ENCODE data around the gene NHEJ1.

Gene NHEJ1

GRCh38 chr2:219183151-219183772, 22.6 kb upstream of the NHEJ1 start:
- H3K9me3 ChIP-seq = no peaks in the 10 kb centered on the region
- TF ChIP-seq CTCF (IDR thresholded peaks at IDR 0.05; ENCODE audit: low read depth, low read length) = no peak
- no peaks in the 10 kb centered on the region for H3K4me1 ChIP-seq
- no peak for DNase-seq
- H3K36me3 ChIP-seq = peaks cover 21% of the 10 kb centered on the region
- H3K27me3 ChIP-seq = no peaks in the 10 kb centered on the region
- no peak overlapping the region for H3K4me3 ChIP-seq (ENCODE audit: low read depth, low read length)

- DNase-seq = no peak
- peaks cover 21% of the 10 kb centered on the region for H3K36me3 ChIP-seq
- H3K4me3 ChIP-seq (ENCODE audit: low read depth, low read length) = no peak overlapping the region
- no peak for TF ChIP-seq CTCF (IDR thresholded peaks at IDR 0.05; ENCODE audit: low read depth, low read length)
- no peaks in the 10 kb centered on the region for H3K4me1 ChIP-seq
- no peaks in the 10 kb centered on the region for H3K9me3 ChIP-seq
- H3K27me3 ChIP-seq = no peaks in the 10 kb centered on the region
These were observed 21.9 kb upstream of the NHEJ1 start for GRCh38 chr2:219182331-219183150.

- Histone ChIP-seq H3K4me3 (ENCODE audit: low read depth, low read length) (no peak overlapping the region), H3K9me3 (no peaks in the 10 kb centered on the region), H3K27me3 (no peaks in the 10 kb centered on the region), H3K4me1 (no peaks in the 10 kb centered on the region), H3K36me3 (peaks cover 21% of the 10 kb centered on the region)
- no peak for DNase-seq
- no peak for TF ChIP-seq CTCF (IDR thresholded peaks at IDR 0.05; ENCODE audit: low read depth, low read length)
These were observed 20.9 kb upstream of the NHEJ1 start for GRCh38 chr2:219181531-219181930.

- peaks cover 21% of the 10 kb centered on the region for H3K36me3 ChIP-seq
- no peak overlapping the region for H3K4me3 ChIP-seq (ENCODE audit: low read depth, low read length)
- no peak for DNase-seq
- no peaks in the 10 kb centered on the region for H3K4me1 ChIP-seq
- no peak for TF ChIP-seq CTCF (IDR thresholded peaks at IDR 0.05; ENCODE audit: low read depth, low read length)
- no peaks in the 10 kb centered on the region for H3K9me3 ChIP-seq
- no peaks in the 10 kb centered on the region for H3K27me3 ChIP-seq
These were observed 20.3 kb upstream of the NHEJ1 start for GRCh38 chr2:219180961-219181360.

DNA sequence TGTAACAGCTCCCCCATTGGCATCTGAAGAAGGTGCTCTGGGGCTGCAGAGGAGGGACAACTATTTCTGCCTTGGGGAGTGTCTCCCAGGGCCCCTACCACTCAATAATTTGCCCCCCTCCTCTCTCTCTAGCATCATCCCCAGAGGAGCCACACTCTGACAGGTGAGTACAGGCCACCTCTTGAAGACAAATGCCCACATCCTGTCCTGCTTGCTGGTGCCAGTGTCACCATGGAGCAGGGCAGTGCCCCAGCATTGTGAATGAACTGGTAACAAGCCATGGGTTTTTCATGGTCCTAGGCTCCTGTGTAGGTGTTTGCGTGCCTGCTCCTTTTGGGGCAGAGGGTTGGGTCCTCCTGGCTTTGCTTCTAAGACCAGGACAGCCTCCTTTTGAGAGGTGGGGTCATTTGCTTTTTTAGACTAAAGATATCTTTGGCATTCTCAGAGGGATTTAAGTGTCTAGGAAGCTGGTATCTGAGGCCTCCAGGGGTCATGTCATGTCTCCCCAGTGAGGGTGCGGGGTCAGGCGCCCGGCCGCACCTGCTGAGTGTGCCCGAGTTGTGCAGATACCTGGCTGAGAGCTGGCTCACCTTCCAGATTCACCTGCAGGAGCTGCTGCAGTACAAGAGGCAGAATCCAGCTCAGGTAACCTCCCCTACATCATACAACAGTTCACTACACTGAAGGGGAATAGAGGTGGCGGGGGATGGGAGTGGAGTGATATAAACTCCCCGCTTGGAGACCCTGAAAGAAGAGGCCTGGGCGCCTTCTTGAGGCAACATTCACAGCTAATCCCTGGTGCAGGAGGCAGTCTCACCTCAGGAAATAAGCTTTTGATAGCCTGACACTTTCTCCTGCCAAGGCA, 19.2 kb upstream of the NHEJ1 start:
- Histone ChIP-seq H3K9me3 (no peaks in the 10 kb centered on the region), H3K36me3 (peaks cover 21% of the 10 kb centered on the region), H3K4me3 (ENCODE audit: low read depth, low read length) (no peak overlapping the region), H3K27me3 (no peaks in the 10 kb centered on the region), H3K4me1 (no peaks in the 10 kb centered on the region)
- DNase-seq = no peak
- TF ChIP-seq CTCF (IDR thresholded peaks at IDR 0.05; ENCODE audit: low read depth, low read length) = no peak

All from BE2C (cell line).